HepG2 (cell line): ENCODE results near the gene LGI4. TPM values are rescaled to one million over a fixed set of nuclear protein-coding genes. Genes with fewer than 3 reads are reported as not detected.

Source experiments
- ATAC-seq: fragments of 200-7000 bp; cut with Tn5 transposase; 3 replicates; pipeline ENCODE4 v1.9.1; 2020; ENCODE audit warnings: mild to moderate bottlenecking, moderate library complexity
- BruUV-seq: library from RNA; stranded (reverse); fragments of 400-500 nt; replicated peaks from 2 replicates; lab custom pipeline; 2021; lab: Mats Ljungman, UMichigan
- CTCF ChIA-PET: fragments of 300-600 bp; formaldehyde crosslinking; extraction: SDS; loops from one replicate; lab custom pipeline; 2021; ENCODE audit warnings: low total read pairs, inconsistent platforms, low intra/inter-chr PET ratio; lab: Yijun Ruan, JAX
- POLR2A ChIA-PET: fragments of 350-600 bp; sonication (Branson Sonifier 250); formaldehyde crosslinking; loops from one replicate; lab custom pipeline; 2020; ENCODE audit warnings: antibody characterized with exemption, inconsistent platforms; lab: Yijun Ruan, JAX
- DNase-seq: peaks from one replicate; pipeline ENCODE4 v3.0.0-alpha.2; 2015; ENCODE audit warnings: low spot score
- FAIRE-seq: peaks from 3 replicates; lab custom pipeline; 2011; peaks lifted over from hg19 to GRCh38; lab: Jason Lieb, UNC
- H2AFZ ChIP-seq: one replicate; pipeline ENCODE4 v1.6.1; 2011; ENCODE audit warnings: low read length, inconsistent platforms
- H3K27ac ChIP-seq: fragments of 300-600 bp; 3 replicates; pipeline ENCODE4 v1.8.0; 2011; ENCODE audit warnings: mixed run types, mild to moderate bottlenecking, mixed read lengths, low read length, inconsistent platforms; ENCODE audit not compliant: insufficient read depth; ENCODE audit errors: extremely low read length
- H3K27me3 ChIP-seq, 2 experiments: fragments of 200-600 bp in 1 of 2; 2 replicates in 1 of 2; 3 replicates in 1 of 2; pipeline versions ENCODE4 v1.6.0 to v1.8.0; 2011; ENCODE audit warnings: low read length in 2 of 2, mild to moderate bottlenecking in 2 of 2, moderate library complexity in 2 of 2, inconsistent platforms in 1 of 2; ENCODE audit not compliant: insufficient read depth in 2 of 2, control insufficient read depth in 1 of 2
- H3K36me3 ChIP-seq, 2 experiments: fragments of 200-600 bp in 1 of 2; replicated peaks in 1 of 2; 2 replicates in 1 of 2; 3 replicates in 1 of 2; pipeline versions ENCODE4 v1.5.1 to v1.8.0; 2011; ENCODE audit warnings: low read length in 2 of 2, inconsistent platforms in 1 of 2; ENCODE audit not compliant: insufficient read depth in 2 of 2, control insufficient read depth in 1 of 2
- H3K4me1 ChIP-seq: 2 replicates; pipeline ENCODE4 v1.5.1; 2012; ENCODE audit warnings: low read length, inconsistent platforms; ENCODE audit not compliant: insufficient read depth
- H3K4me2 ChIP-seq: 2 replicates; pipeline ENCODE4 v1.6.0; 2011; ENCODE audit warnings: low read depth, low read length, inconsistent platforms
- H3K4me3 ChIP-seq, 3 experiments: fragments of 200-600 bp in 1 of 3; sonication (generic), shearing (Covaris generic) in 1 of 3; replicated peaks in 1 of 3; 2 replicates each; pipeline ENCODE4 v1.5.1; 2011 to 2016; ENCODE audit warnings: low read length in 3 of 3, inconsistent platforms in 2 of 3, low read depth in 2 of 3, mild to moderate bottlenecking in 2 of 3, control low read depth in 1 of 3, mixed read lengths in 1 of 3; ENCODE audit not compliant: insufficient read depth in 1 of 3
- H3K79me2 ChIP-seq: one replicate; pipeline ENCODE4 v1.6.1; 2011; ENCODE audit warnings: low read length, inconsistent platforms; ENCODE audit not compliant: insufficient read depth
- H3K9ac ChIP-seq: 2 replicates; pipeline ENCODE4 v1.6.0; 2011; ENCODE audit warnings: mild to moderate bottlenecking, low read depth, low read length, inconsistent platforms; ENCODE audit not compliant: insufficient read depth
- H3K9me3 ChIP-seq: 2 replicates; pipeline ENCODE4 v1.5.1; 2012; ENCODE audit warnings: mild to moderate bottlenecking, low read length
- H4K20me1 ChIP-seq: 2 replicates; pipeline ENCODE4 v1.6.0; 2011; ENCODE audit warnings: inconsistent platforms, mild to moderate bottlenecking, low read length, moderate library complexity; ENCODE audit not compliant: insufficient read depth
- GFI1 ChIP-seq: sonication (generic); formaldehyde crosslinking; IDR thresholded peaks from 2 replicates; pipeline ENCODE4 v1.5.0; 2020; ENCODE audit warnings: missing genetic modification reagents, mild to moderate bottlenecking, borderline replicate concordance
- HNRNPUL1 ChIP-seq: fragments of 200-400 bp; formaldehyde crosslinking; IDR thresholded peaks from 2 replicates; pipeline ENCODE4 v1.6.1; 2017; ENCODE audit warnings: low read depth, mild to moderate bottlenecking, low read length, moderate library complexity
- NFE2 ChIP-seq: sonication (generic); formaldehyde crosslinking; IDR thresholded peaks from 2 replicates; pipeline ENCODE4 v1.4.0; 2020; ENCODE audit warnings: missing genetic modification reagents
- ZNF556 ChIP-seq: sonication (generic); formaldehyde crosslinking; IDR thresholded peaks from 2 replicates; pipeline ENCODE4 v1.4.0; 2020; ENCODE audit warnings: mild to moderate bottlenecking, missing genetic modification reagents, borderline replicate concordance
- ZNF879 ChIP-seq: sonication (generic); formaldehyde crosslinking; IDR thresholded peaks from 2 replicates; pipeline ENCODE4 v1.8.1; 2023; ENCODE audit warnings: missing genetic modification reagents
- ZSCAN12 ChIP-seq: sonication (generic); formaldehyde crosslinking; IDR thresholded peaks from 2 replicates; pipeline ENCODE4 v1.9.0; 2021; ENCODE audit warnings: mild to moderate bottlenecking, missing genetic modification reagents
- WGBS: methylation state at CpG from one replicate; pipeline ENCODE4 v1.1.6; 2017; ENCODE audit warnings: low lambda C conversion rate; 5-methylcytosine and 5-hydroxymethylcytosine counted together
- in situ Hi-C: cut with HindIII; loops from 2 replicates; pipeline ENCODE4 v1.10.0; 2017; ENCODE audit warnings: low pct_unique_long_range_greater_than_20kb; ENCODE audit not compliant: extremely low pct_ligation_motif_present
- intact Hi-C: fragments of 100-400 bp; cut with micrococcal nuclease; formaldehyde crosslinking; loops from one replicate; pipeline ENCODE4 v1.10.0; 2022; ENCODE audit not compliant: unreplicated experiment
- polyA plus RNA-seq, 8 experiments: library from polyadenylated mRNA; depleted of rRNA in 3 of 8; stranded (reverse) in 7 of 8; unstranded in 1 of 8; fragments of >200 nt; fragmentation: Illumina TruSeq in 4 of 8; extraction: Trizol in 4 of 8; gene quantifications; 2 replicates each; pipeline versions ENCODE4 v1.2.1 to v1.2.3, GENCODE V29; 2011 to 2016; ENCODE audit warnings: low read depth in 4 of 8, missing spikeins in 1 of 8, mixed read lengths in 1 of 8; ENCODE audit not compliant: insufficient read depth in 1 of 8
- total RNA-seq, 5 experiments: library from RNA; depleted of rRNA; stranded (reverse); fragments of >200 nt; fragmentation: Illumina TruSeq; extraction: Trizol; gene quantifications; 2 replicates each; pipeline ENCODE4 v1.2.3, GENCODE V29; 2016; ENCODE audit warnings: low read depth in 1 of 5
- TF ChIP-seq, protein P1 (sequence below): fragments of 450-650 bp; IDR thresholded peaks from 2 replicates; pipeline ENCODE4 v1.6.1; 2017

Gene LGI4
- total and polyA plus RNA-seq, 2 of the 13 experiments (the other 11 are each of a cell fraction or from before 2014, with no cell fraction given): 2.8 TPM; not detected in 1

DNA sequence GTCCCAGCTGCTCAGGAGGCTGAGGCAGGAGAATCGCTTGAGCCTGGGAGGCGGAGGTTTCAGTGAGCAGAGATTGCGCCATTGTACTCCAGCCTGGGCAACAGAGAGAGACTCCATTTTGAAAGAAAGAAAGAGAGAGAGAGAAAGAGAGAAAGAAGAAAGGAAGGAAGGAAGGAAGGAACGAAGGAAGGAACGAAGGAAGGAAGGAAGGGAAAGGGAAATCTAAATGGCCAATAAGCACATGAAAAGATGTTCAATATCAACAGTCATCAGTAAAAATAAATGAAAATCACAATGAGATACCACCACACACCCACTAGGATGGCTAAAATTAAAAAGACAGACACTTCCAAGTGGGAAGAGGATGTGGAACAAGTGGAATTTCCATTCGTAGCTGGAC is 39.4 kb upstream of the LGI4 start (continued):
- TF ChIP-seq ZNF879 (CRISPR knock-in tag) (no peak), GFI1 (CRISPR knock-in tag) (no peak), ZSCAN12 (CRISPR knock-in tag) (no peak), HNRNPUL1 (no peak), ZNF556 (CRISPR knock-in tag) (no peak)
- TF ChIP-seq, protein P1, sequence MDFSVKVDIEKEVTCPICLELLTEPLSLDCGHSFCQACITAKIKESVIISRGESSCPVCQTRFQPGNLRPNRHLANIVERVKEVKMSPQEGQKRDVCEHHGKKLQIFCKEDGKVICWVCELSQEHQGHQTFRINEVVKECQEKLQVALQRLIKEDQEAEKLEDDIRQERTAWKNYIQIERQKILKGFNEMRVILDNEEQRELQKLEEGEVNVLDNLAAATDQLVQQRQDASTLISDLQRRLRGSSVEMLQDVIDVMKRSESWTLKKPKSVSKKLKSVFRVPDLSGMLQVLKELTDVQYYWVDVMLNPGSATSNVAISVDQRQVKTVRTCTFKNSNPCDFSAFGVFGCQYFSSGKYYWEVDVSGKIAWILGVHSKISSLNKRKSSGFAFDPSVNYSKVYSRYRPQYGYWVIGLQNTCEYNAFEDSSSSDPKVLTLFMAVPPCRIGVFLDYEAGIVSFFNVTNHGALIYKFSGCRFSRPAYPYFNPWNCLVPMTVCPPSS: no peak

DNA sequence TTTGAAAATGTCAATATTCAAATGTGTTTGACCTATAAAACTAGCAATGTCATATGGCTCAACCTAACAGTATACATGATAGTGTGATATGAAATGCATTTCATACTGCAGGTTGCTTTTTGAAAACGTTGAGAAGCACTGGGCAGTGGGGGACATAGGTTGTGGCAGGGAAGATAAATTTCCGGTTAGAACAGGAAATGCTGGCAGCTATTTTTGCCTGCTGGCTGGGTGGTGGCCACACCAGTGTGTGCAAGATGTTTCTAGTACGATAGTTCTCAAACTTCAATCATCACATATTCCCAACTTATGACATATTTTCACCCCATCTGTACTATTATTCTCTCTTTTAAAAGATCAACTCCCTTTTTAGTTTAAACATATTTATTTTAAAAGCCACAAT is 36.9 kb upstream of the LGI4 start:
- no TSS peak for BruUV-seq
- POLR2A ChIA-PET: no interaction called here
- ATAC-seq (no peak), DNase-seq (no peak), FAIRE-seq (no peak)
- peaks cover under 1% of the 10 kb centered on the region; the same call in 1 of the 2 replicates for H3K9me3 ChIP-seq
- CTCF ChIA-PET: no interaction called here
- H3K36me3 ChIP-seq: no peaks in the 10 kb centered on the region
- no peak overlapping the region for H3K9ac ChIP-seq
- no peak overlapping the region for H2AFZ ChIP-seq
- intact Hi-C loops: no loop called here
- peaks cover 0 to 6% of the 10 kb centered on the region in 2 experiments; a peak in 2 of 5 replicates for H3K27me3 ChIP-seq
- H3K4me2 ChIP-seq: no peak overlapping the region
- no peak overlapping the region for H3K4me3 ChIP-seq
- no peaks in the 10 kb centered on the region for H3K4me1 ChIP-seq
- in situ Hi-C loops: no loop called here
- H4K20me1 ChIP-seq: no peaks in the 10 kb centered on the region
- 60% methylated on average over 3 of the region's 3 CpGs for WGBS
- no peak overlapping the region for H3K27ac ChIP-seq
- H3K79me2 ChIP-seq: no peaks in the 10 kb centered on the region
- TF ChIP-seq NFE2 (CRISPR knock-in tag): no peak
